ENCODE measurements around the gene GNB3. TPM values are rescaled to one million over a fixed set of nuclear protein-coding genes. Genes with fewer than 3 reads are reported as not detected.

GNB3 gene
- total and polyA plus RNA-seq, 9 of the 15 experiments (the other 6 are each of a cell fraction or from before 2014, with no cell fraction given): 1.4 to 5.8 (median 2.0) TPM

DNA sequence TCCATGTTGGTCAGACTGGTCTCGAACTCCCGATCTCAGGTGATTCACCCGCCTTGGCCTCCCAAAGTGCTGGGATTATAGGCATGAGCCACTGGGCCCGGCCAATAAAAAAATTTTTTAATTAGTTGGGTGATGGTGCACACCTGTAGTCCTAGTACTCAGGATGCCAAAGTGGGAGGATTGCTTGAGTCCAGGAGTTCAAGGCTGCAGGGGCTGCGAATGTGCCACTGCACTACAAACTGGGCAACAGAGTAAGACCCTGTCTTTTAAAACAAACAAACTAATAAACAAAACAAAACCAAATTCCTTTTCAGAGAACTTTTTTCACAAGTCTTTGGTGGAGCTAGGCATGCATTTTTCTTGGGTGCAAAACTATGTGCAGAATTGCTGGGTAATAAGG lies 42.5 kb downstream of the GNB3 start:
- ChIA-PET POLR2A (interaction anchor here (1.0 to 2.0 kb wide), 3 partner anchors 8 to 16 kb away, joined by 3 to 5 read pairs (median 4); partner anchors contain the start of genes SPSB2 and TPI1), CTCF (ENCODE audit: low intra/inter-chr PET ratio) (no interaction called here)
- BruUV-seq (replicated peaks): no TSS peak
- WGBS (ENCODE audit: insufficient coverage, low coverage, missing lambda C conversion rate): 94% methylated on average over 5 of the region's 5 CpGs
- Histone ChIP-seq H2AFZ (ENCODE audit: low read depth, low read length) (no peak overlapping the region), H3K36me3 (ENCODE audit: control insufficient read depth, insufficient read depth, low read length) (peaks cover 14% of the 10 kb centered on the region; the same call in 1 of the 3 replicates), H3K9me1 (ENCODE audit: control insufficient read depth, insufficient read depth, low read length) (no peaks in the 10 kb centered on the region), H3K79me2 (ENCODE audit: control insufficient read depth, insufficient read depth, low read length) (no peaks in the 10 kb centered on the region), H3K4me1 (replicated peaks in 1 of 2; ENCODE audit: control insufficient read depth in 2 of 2, insufficient read depth in 2 of 2, low read length in 2 of 2) (peaks cover 3 to 9% of the 10 kb centered on the region in 2 experiments; a peak in 2 of 5 replicates), H3K27ac (ENCODE audit: extremely low read depth, low read depth, low read length) (no peak overlapping the region), H3K27me3 (ENCODE audit: control insufficient read depth in 2 of 2, insufficient read depth in 2 of 2, low read length in 2 of 2) (no peaks in the 10 kb centered on the region), H3K9me3 (replicated peaks; ENCODE audit: control insufficient read depth, insufficient read depth, low read depth, low read length) (no peaks in the 10 kb centered on the region), H3K9ac (ENCODE audit: insufficient read depth in 1 of 2, low read depth in 2 of 2, low read length in 2 of 2) (no peak overlapping the region), H4K20me1 (replicated peaks; ENCODE audit: control insufficient read depth, insufficient read depth, low read length) (no peaks in the 10 kb centered on the region), H3K4me2 (ENCODE audit: insufficient read depth, low read length) (no peak overlapping the region), H3K4me3 (no peak overlapping the region)
- intact Hi-C loops (cut with micrococcal nuclease) (no loop called here), in situ Hi-C loops (cut with MboI) (no loop called here)
- FAIRE-seq (no peak), DNase-seq (ENCODE audit: extremely low read depth in 1 of 4, low spot score in 3 of 4) (no peak), ATAC-seq (no peak)
- TF ChIP-seq RBFOX2 (IDR thresholded peaks at IDR 0.05; ENCODE audit: low read depth, low read length): no peak
- TF ChIP-seq, protein P1, sequence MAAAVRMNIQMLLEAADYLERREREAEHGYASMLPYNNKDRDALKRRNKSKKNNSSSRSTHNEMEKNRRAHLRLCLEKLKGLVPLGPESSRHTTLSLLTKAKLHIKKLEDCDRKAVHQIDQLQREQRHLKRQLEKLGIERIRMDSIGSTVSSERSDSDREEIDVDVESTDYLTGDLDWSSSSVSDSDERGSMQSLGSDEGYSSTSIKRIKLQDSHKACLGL (CRISPR knock-in tag; IDR thresholded peaks at IDR 0.05; ENCODE audit: borderline replicate concordance, poor library complexity, severe bottlenecking): no peak
- TF ChIP-seq ELF1 (tag; IDR thresholded peaks at IDR 0.05): no peak
- TF ChIP-seq, protein P2, sequence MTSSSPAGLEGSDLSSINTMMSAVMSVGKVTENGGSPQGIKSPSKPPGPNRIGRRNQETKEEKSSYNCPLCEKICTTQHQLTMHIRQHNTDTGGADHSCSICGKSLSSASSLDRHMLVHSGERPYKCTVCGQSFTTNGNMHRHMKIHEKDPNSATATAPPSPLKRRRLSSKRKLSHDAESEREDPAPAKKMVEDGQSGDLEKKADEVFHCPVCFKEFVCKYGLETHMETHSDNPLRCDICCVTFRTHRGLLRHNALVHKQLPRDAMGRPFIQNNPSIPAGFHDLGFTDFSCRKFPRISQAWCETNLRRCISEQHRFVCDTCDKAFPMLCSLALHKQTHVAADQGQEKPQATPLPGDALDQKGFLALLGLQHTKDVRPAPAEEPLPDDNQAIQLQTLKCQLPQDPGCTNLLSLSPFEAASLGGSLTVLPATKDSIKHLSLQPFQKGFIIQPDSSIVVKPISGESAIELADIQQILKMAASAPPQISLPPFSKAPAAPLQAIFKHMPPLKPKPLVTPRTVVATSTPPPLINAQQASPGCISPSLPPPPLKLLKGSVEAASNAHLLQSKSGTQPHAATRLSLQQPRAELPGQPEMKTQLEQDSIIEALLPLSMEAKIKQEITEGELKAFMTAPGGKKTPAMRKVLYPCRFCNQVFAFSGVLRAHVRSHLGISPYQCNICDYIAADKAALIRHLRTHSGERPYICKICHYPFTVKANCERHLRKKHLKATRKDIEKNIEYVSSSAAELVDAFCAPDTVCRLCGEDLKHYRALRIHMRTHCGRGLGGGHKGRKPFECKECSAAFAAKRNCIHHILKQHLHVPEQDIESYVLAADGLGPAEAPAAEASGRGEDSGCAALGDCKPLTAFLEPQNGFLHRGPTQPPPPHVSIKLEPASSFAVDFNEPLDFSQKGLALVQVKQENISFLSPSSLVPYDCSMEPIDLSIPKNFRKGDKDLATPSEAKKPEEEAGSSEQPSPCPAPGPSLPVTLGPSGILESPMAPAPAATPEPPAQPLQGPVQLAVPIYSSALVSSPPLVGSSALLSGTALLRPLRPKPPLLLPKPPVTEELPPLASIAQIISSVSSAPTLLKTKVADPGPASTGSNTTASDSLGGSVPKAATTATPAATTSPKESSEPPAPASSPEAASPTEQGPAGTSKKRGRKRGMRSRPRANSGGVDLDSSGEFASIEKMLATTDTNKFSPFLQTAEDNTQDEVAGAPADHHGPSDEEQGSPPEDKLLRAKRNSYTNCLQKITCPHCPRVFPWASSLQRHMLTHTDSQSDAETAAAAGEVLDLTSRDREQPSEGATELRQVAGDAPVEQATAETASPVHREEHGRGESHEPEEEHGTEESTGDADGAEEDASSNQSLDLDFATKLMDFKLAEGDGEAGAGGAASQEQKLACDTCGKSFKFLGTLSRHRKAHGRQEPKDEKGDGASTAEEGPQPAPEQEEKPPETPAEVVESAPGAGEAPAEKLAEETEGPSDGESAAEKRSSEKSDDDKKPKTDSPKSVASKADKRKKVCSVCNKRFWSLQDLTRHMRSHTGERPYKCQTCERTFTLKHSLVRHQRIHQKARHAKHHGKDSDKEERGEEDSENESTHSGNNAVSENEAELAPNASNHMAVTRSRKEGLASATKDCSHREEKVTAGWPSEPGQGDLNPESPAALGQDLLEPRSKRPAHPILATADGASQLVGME (CRISPR knock-in tag; IDR thresholded peaks at IDR 0.05): no peak
- TF ChIP-seq YY1 (IDR thresholded peaks at IDR 0.05; ENCODE audit: borderline replicate concordance in 1 of 3, control insufficient read depth in 1 of 3, extremely low read depth in 1 of 3, insufficient read depth in 3 of 3, insufficient read length in 1 of 3, insufficient replicate concordance in 2 of 3, low read depth in 1 of 3, low read length in 2 of 3): no peak
- no peak for TF ChIP-seq FOXM1 (IDR thresholded peaks at IDR 0.05; ENCODE audit: low read depth)
- TF ChIP-seq FOXM1 (CRISPR knock-in tag; IDR thresholded peaks at IDR 0.05; ENCODE audit: low read depth): no peak
- TF ChIP-seq SREBF2 (CRISPR knock-in tag; IDR thresholded peaks at IDR 0.05): no peak
- TF ChIP-seq, protein P3, sequence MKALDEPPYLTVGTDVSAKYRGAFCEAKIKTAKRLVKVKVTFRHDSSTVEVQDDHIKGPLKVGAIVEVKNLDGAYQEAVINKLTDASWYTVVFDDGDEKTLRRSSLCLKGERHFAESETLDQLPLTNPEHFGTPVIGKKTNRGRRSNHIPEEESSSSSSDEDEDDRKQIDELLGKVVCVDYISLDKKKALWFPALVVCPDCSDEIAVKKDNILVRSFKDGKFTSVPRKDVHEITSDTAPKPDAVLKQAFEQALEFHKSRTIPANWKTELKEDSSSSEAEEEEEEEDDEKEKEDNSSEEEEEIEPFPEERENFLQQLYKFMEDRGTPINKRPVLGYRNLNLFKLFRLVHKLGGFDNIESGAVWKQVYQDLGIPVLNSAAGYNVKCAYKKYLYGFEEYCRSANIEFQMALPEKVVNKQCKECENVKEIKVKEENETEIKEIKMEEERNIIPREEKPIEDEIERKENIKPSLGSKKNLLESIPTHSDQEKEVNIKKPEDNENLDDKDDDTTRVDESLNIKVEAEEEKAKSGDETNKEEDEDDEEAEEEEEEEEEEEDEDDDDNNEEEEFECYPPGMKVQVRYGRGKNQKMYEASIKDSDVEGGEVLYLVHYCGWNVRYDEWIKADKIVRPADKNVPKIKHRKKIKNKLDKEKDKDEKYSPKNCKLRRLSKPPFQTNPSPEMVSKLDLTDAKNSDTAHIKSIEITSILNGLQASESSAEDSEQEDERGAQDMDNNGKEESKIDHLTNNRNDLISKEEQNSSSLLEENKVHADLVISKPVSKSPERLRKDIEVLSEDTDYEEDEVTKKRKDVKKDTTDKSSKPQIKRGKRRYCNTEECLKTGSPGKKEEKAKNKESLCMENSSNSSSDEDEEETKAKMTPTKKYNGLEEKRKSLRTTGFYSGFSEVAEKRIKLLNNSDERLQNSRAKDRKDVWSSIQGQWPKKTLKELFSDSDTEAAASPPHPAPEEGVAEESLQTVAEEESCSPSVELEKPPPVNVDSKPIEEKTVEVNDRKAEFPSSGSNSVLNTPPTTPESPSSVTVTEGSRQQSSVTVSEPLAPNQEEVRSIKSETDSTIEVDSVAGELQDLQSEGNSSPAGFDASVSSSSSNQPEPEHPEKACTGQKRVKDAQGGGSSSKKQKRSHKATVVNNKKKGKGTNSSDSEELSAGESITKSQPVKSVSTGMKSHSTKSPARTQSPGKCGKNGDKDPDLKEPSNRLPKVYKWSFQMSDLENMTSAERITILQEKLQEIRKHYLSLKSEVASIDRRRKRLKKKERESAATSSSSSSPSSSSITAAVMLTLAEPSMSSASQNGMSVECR (CRISPR knock-in tag; IDR thresholded peaks at IDR 0.05): no peak
- no peak for TF ChIP-seq HNRNPL (IDR thresholded peaks at IDR 0.05; ENCODE audit: low read depth, low read length)

Measured in K562 (cell line).